Activated CD4-positive, CD25-positive, alpha-beta regulatory T cell (primary cell): ENCODE measurements around the gene ZNF385A.

Source experiments
- DNase-seq, 4 experiments: peaks; one replicate each; lab custom pipeline; 2025; lab: John Stamatoyannopoulos, UW

Gene ZNF385A

DNA sequence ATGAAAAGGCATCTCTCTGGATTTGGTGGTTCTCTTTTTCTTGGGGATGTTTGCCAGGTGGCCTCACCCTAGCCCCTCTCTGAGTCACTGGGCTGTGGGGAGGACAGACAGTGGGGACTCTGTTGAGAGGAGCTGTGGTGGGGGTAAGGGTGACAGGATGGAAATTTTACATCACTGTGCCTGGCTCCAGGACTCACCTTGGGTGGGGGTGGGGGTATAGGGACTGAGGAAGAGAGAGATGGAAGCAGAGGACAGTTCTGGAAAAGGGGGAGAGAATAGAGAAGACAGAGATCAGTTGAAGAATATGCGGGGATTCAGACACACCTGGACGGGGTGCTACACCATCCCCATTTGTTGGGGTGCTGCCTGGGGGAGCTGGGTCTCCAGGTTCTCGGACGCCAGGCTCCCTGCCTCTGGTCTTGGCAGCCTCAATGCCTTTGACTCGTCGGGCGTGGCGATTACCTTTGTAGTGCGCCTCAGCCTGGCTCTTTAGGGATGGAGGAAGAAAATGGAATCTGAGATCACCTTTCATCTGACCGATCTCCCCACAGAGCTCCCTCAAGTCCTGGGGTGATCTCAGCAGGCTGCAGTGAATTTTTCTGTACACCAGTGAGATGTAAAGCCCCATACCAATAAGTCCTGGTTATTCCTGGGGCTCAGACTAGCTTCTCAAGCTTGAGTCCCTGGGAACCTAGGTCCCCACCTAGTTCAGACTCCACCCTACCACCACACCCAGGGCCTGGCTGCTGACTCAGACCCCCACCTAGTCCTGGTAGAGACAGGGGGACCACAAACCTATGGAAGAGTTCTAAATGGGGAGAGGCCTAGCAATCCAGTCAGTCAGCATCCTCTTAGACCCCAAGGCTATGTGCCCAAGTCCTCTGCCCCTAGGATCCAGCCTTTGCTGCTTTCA lies 10.6 kb downstream of the ZNF385A start:
- DNase-seq: no peak

DNA sequence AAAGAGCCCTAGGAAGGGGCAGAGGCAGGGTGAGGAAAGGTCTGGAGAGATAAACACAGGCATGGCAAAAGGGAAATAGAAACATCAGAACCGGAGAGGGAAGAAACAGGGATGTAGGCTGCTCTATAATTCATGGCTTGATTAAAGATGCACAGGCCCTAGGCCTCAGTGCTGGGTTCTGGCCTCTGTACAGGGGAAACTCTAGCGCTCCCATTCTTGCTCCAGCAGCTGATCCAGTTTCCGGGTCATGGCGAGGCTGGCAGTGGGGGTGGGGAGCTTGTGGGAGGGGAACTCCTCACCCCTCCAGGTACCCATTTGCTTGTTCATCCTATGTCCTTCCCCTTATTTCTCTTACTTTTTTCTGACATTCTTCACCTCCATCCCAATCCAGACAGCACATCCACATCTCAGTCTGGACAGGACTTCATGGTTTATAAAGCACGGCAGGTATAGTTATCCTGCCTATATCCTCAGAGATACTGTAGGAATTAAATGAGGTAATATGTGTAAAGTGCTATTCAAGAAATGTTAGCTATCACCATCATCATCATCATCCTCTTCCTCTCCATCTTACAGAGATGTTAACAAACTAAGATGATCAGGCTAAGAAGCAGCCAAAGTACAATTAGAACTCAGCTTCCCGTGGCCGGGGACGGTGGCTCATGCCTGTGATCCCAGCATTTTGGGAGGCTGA lies 12.3 kb downstream of the ZNF385A start:
- DNase-seq: no peak

DNA sequence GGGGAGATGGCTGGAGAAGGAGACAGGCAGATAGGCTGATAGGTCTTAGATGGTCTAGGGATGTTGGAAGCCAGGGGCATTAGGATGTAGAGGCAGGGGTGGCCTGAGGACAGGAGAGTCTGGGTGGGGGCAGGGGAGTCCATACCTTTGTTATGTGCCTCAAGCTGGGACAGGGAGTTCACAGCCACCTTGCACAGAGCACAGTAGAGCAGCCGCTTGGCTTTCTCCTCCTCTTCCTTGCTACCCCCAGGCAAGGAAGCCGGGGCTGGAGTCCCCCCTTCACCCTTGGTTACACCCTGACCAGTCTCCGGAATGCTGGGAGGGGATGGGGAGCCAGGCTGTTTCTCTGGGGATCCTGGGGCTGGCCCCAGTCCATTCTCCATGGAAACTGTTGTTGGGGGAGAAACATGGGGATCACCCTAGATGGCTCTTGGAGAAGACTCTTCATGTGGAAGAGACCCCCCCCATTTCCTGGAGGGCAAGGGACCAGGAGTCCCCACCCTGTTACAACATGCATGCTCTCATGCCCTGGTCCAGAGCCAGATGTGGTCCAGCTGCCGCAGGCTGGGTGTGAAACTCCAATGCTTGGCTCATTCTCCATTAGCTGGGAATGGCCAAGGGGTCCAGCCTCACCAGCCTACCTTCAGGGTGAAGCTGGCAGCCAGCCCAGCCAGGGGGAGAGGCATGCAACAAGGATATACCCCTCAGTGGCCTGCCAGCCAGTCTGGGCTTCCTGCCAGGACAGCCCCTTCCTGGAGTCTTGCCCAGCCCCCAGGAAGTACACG lies 13.0 kb downstream of the ZNF385A start:
- DNase-seq: no peak

DNA sequence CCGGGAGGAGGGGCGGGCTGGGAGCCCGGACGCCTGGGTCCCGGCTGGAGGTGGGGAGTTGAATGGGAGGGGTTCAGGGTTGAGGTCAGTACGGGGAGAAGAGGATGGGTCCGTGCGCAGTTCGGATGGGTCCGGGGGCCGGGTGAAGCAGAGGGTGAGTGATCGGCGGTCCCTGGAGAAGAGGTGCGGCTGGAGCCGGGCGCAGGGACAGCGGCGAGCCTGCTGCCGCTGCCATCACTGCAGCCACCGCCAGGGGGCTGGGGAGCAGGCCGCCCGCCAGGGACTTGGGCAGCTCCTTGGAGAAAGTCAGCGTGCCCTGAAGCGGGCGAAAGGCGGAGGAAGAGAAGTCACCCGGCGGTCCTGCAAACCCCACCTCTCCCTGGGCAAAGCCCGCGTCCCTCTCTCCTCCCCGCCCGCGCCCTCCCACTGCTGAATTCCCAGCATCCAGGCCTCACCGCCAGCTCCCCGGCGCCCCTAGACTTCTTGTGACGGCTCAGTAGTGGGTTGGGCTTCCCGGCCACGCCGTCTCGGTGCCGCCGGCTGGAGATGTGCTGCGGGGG lies 14.3 kb downstream of the ZNF385A start:
- no peak for DNase-seq

DNA sequence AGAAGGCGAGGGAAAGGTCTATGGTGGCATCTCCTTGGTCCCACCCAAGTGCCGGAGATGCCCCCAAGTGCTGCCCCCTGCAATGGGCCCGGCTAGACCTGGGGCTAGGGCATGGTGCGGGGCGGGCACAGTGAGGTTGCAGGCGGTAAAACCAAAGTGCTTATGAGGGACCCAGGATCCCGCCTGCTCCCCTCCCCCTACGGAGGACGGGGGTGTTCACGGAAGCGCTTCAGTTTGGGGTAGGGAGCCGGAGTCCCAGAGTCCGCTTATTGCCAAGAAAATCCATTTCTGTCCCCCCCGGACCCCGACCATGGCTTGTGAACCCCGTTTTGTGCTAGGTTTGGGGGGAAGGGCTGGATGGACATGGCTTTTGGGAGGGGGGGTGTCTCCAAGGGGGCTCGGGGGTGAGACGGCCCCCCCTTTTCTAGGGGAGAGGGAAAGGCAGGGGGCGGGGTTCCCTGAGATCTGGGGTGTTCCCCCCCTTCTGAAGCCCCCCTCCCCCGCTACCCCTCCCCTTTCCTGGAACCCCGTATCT lies 14.9 kb downstream of the ZNF385A start:
- no peak for DNase-seq

DNA sequence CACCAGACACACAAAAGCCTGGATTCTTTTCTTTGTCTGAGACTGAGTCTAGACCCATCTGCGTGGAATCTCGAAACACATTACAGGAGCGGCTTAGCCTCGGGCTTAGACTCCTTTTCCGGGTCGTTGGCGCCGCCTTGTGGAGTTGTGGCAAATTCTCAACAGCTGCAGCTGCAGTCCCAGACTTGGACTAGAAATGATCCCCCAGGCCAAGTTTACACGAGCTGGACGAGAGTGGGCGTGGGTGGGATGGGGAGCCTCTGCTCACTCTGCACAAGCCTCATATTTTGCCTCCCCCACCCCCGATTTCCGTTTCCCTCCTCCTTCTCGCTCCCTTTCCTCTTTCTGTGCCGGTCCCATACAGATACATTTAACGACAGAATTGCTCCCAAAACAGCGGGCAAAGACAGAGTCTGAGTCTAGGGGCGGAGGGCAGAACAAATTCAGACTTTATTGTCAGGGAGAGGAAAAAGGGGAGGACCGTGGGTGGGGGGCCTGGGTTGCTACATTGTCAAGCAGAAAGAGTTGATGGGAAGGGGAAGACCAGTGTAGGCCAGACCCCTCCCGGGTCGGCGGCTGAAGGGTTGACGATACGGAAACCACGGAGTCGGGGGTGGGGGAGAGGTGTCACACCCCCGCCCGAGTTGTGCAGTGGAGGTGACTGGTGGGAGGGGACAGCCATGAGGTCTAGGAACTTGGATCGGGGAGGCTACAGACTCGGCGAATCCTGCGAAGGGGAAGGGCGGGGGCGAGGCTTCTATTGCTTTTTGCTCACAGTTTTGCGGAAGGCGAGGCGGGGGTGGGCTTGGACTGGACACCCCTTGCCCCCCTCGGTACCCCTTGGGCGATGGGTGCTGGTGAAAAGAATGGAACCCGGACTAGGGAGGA lies 15.6 kb downstream of the ZNF385A start:
- DNase-seq: peak; percentile 79 to 93 (median 82)

DNA sequence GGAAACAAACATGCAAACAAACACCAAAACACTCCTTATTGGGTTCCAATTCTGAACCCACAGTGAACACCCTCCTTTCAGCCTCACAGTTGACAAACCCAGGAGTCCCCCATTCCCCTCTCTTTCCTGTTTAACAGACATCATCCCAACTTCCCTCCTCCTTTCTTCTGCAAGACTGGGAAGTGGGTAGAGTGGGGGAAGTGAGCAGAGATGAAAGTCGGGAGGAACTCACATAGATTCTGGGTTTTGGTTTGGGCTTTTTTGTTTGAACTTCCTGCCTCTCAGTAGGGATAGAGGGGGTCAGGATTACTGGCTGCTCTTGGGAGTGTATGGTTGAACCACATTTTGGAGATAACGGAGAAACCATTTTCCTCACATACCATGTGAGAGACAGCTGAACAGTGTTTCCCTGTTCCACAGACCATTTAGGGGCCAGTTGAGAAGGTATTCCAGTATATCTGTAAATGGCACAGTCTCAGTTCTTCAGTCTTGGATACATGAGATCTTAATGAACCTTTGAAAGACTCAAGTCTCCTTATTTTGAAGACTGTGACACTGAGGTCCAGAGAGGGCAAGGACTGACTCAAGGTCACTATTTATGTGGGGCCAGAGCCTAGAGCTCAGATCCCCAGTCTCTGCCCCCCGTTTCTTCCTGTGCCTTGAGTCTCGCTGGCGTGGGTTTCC lies 16.4 kb downstream of the ZNF385A start:
- no peak for DNase-seq

DNA sequence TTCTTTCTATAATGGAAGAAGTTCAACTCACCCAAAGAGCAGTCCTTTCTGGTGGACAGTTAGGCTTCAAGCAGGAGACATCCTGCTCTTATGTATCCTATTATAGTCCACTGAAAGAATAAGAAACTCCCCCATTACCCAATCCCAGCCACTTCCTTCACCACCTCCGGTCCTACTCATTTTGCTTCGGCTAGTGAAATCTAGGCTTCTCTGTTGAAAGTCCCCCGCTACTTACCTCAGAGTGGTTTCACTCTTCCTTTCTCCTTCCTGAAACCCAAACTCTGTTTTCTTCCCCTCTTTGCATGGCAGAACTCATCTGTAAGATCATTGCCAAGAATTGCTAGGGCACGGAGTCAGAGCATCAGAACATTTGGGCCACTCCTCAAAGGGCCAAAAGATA lies 20.1 kb downstream of the ZNF385A start, which contains the start of gene GPR84:
TSS of gene GPR84 (minus strand) at position 74 of the 400 bp plus-strand sequence. CDS start 635 bp downstream, outside the sequence.
- no peak for DNase-seq

DNA sequence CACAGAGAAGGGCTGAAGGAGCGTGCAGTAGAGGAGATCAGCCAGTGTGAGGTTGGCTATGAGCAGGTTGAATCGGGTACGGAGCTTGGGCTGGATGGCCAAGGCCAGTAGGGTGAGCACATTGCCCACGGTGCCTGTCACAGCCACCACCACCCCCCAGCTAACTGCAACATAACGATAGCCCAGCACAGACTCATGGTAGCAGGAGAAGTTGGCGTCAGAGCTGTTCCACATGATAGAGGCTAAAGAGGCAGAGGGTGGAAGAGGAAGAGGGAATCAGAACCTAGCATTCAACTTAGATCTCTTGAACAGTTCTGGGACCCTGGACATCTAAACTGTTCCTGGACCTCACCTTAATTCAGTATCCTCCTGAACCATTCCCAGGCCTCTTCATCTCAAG lies 20.9 kb downstream of the ZNF385A start:
- no peak for DNase-seq

DNA sequence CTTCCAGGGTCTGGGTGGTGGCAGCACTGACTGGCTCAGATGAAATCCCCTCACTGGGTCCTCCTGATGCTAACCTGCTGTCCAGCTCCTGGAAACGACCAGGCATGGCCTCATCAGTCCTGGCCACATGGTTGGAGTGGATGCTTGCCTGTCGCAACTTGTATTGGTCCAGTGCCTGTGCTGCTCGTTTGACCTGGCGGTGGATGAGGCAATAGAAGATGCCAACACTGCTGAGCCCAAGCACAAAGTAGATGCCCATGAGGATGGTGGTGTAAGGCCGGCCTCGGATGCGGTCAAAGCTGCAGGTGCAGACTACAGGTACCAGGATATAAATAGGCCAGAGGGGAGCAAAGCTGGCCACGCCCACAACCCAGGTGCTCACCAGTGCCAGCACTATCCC lies 21.5 kb downstream of the ZNF385A start:
- no peak for DNase-seq

DNA sequence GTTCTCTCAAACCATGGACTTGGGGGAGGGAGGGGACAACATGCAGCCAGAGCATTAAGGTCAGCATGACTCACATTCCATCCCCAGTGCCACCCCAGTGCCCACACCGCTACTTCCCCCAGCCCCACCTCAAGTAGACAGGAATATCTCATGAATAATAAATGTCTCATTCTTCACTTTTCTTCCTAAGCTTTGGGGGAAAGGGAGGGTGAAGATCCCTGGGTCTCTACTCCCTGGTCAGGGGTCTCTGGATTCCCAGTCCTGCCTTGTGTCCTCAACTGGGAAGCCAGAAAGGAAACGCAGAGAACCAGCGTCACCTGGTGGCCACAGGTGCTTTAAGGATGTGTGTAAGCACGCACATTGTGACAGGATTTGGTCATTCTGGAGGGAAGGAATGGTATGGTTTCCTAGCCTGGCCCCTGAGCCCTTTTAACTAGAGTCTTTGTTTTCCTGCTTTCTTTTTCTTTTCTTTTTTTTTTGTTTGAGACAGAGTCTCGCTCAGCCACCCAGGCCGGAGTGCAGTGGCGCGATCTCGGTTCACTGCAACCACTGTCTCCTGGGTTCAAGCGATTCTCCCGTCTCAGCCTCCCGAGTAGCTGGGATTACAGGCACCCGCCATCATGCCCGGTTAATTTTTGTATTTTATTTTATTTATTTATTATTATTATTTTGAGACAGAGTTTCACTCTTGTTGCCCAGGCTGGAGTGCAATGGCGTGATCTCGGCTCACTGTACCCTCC lies 23.6 kb downstream of the ZNF385A start:
- DNase-seq: peak in 2 of 4 experiments; percentile 18 to 21

DNA sequence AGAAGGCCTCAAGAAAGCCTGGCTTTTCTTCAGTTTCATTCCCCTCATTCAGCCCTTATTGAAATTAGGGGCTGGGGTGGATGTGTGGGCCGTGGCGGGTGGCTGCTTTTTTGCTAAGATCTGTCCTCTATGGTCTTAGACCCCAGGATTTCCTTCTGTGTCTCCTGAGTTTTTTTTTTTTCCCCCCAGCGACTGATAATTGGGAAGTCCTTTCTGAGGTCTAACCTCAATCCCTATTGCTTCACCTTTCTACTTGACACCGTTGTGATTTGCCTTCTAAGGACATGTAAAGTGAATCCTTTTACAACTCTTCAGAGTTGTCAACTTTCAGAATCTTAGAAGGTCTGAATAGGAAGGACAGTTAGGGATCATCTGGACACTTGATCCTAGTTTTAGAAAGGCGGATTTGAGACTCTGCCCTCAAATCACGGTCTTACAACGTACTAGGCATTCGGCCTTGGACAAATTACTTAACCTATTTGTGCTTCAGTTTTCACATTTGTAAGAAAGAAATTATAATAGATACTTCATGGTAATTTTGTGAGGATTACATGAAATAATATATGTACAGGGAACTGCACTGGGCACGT lies 24.7 kb downstream of the ZNF385A start:
- DNase-seq: no peak

DNA sequence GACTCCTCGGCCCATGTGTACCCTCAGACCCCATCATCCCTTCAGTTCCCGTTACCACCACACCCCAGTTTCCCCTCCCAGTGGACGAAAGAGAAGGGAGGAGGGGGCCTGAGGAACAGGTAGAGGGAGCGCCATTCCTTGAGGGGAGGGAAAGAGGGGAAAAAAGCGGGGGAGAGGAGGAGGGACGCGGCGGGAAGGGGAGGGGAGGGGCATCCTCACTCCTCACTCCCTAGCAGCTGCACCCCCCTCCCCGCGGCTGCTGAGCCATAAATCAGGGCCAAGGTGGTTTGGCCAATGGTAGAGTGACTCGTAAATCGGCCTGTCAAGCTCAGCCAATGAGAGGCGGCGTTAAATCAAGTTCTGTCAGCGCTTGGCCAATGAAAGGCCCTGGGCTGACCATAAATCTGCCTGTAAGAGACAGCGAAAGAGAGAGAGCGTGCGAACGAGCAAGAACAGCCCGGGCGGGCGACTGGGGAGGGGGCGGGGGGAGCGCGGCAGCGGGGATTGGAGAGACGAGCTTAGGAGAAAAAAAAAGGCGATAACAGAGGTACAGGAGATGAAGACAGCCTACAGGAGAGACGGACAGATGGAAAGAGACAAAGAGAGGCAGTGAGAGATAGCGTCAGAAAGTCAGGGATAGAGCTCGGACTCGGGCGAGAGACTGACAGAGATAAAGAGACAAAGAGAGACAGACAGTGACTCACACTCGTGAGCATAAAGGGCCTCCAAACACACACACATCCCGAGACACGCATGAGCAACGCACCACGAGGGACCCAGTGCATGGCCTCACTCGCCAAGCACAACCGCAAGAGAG lies 25.4 kb downstream of the ZNF385A start:
- peak; percentile 74 to 88 (median 81) for DNase-seq

DNA sequence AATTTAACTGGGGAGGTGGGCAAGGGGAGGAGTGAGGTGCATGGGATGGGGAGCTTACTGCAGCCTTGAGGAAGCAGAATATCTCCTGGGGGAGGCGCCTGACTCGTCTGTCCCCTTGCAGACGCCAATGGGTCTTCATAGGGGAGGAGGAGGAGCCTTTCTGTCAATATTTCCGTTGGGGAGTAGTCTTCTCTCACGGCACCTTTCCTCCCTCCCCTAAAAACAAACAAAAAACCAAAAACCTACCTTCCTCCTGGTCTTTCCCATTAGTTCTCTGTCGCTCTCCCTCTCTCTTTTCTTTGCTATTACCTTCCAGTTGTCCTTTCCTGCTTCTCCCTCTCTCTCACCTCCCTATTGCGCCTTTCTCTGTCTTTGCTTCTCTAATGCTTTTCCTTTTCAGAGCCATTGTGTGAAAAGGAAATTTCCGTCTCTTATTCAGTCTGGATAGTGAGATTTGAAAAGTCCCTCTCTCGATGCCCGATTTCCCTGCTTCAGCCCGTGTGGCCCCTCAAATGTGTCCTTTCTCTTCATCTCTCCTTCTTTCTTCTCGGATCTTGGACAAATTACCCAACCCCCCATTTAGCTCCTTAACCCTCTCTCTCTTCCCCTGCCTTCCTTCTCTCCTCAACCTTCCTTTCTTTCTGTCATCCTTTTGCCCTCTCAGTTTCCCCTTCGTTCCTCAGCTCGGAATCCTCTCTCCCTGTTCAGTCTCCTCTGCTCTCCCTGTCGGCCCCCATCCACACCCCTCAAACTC lies 26.2 kb downstream of the ZNF385A start:
- no peak for DNase-seq

DNA sequence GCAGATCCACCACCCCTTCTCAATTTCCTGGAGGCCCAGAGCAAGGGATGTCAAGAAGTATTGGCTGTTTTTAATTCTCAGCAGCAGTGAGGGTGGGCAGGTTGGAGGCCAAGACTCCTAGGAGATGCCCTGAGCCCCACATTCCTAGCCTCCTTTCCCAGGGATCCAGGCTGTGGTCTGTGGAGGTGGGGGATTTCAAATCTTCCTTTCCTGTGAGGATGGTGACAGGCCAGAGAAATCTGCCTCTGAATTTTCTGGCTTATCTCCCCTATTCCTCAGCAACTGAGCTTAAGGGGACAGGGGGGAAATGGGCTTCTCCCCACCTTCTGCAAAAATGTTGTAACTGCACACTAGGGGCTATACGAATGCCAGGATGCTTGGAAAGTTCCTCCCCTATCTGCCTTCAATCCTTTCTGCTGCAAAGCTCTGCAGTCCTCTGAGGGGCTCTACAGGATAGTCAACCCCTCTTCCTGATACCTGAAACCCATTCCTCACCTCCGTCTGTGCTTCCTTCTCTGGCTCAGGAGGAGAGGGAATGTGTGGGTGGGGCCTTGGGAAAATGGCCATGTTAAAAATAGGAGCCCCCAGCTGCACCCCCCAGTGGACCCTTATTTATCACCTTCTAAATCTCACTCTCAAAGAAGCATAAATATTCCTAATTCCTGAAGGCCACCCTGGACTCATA lies 26.9 kb downstream of the ZNF385A start:
- no peak for DNase-seq

DNA sequence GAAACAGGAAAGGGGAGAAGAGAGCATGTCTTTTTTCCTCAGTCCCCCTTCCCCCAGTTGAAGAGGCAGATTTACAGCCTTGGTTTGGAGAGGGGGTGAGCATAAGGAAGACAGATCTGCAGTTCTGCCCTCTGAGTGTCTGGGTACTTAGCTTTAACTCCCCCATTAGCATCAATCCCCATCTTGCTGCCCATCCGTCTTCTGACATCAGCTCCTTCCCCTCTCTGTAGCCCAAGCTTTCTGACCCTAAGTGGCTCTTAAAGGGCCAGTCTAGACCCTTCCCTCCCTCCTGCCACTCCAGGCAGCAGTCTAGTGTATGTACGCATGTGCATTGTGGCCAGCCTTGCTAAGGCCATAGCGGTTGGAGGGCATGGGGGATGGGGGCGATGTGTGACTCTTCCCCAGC lies 27.6 kb downstream of the ZNF385A start:
- DNase-seq: no peak

DNA sequence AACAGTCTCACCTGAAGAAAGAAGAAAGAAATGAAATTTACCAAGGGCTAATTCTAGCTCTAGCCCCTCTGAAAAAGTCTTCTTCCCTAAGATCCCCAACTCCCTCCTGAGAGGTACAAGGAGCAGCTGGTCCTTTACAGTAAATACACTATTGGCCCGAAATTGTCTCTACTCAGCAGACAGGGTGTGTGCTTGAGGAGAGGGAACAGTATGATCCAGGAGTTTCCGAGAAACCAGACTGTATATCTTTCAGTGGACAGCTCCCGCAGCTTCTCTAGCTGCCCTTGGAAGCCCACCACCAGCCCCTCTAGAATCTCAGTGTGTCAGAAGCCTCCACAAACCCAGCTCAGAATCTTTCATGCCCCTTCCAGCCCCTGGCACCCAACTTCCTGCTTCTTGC lies 28.3 kb downstream of the ZNF385A start:
- no peak for DNase-seq
